ENCODE results near the gene ART3.

GRCh38 chr4:76084542-76084941, 10.0 kb downstream of the ART3 start:
- TF ChIP-seq CTCF (conservative IDR thresholded peaks at IDR 0.05; ENCODE audit: low read depth, low read length) (no peak), EZH2 (IDR thresholded peaks at IDR 0.05; ENCODE audit: borderline replicate concordance, low read depth, low read length, poor library complexity, severe bottlenecking) (no peak)
